GM12873 (cell line): Measurements from ENCODE around the gene EFCAB5.

Experiments
- CTCF ChIP-seq: IDR thresholded peaks from 2 replicates; pipeline ENCODE4 v1.5.1; 2012; ENCODE audit warnings: low read depth, mild to moderate bottlenecking, moderate library complexity, low read length, control low read depth; ENCODE audit not compliant: insufficient read depth; ENCODE audit errors: missing control alignments

The EFCAB5 gene

GRCh38 chr17:30137158-30137557 is 195.7 kb downstream of the EFCAB5 start:
- TF ChIP-seq CTCF, result no peak

DNA sequence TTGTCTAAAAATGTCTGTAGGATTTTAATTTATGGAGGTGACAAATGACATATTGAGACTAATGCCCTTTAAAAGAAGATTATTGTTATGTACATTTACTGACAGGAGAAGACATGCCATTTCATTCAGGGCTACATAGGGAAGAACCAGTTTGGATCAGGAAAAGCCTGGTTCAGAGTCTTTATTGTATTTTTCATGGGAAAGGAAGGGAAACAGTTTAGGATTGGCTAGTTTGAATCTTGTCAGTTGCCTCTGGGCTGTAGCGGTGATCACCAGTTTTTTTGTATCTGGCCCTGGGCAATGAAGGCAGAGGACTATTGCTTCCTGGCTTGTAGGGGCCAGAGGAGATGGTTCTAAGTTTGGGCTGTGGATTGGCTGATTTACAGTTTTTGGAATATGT is 206.9 kb downstream of the EFCAB5 start:
- no peak for TF ChIP-seq CTCF

GRCh38 chr17:30151471-30151870 is 210.0 kb downstream of the EFCAB5 start:
- no peak for TF ChIP-seq CTCF

- no peak for TF ChIP-seq CTCF
These were observed 212.0 kb downstream of the EFCAB5 start for GRCh38 chr17:30153463-30153862.

DNA sequence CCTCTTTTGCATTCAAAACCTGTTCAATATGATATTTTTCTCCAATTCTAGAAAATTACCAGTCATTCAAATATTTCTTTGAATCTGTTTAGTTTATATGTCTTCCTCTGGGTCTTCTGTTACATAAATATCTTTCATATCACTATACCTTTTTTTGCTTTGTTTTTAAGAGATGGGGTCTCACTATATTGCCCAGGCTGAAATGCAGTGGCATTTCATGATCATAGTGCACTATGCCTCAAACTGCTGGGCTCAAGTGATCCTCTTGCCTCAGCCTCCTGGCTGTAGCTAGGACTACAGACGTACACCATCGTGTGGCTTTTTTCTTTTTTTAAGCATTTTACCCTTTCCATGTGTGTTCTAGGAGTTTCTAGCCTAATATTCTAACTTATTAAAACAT is 214.0 kb downstream of the EFCAB5 start:
- TF ChIP-seq CTCF, result no peak
